GM10248 (cell line): ENCODE results near the gene CD109.

ENCODE experiments used
- CTCF ChIA-PET: fragments of 300-600 bp; sonication (Branson Sonifier 250); formaldehyde crosslinking; extraction: SDS; loops from one replicate; lab custom pipeline; 2021; ENCODE audit warnings: antibody characterized with exemption; lab: Yijun Ruan, JAX
- POLR2A ChIA-PET: fragments of 350-650 bp; sonication (Branson Sonifier 250); formaldehyde crosslinking; extraction: SDS; loops from one replicate; lab custom pipeline; 2020; ENCODE audit warnings: antibody characterized with exemption; lab: Yijun Ruan, JAX
- DNase-seq: peaks from one replicate; pipeline ENCODE4 v3.0.0; 2012; ENCODE audit errors: extremely low spot score
- TF ChIP-seq, protein P1 (sequence below): IDR thresholded peaks from 2 replicates; pipeline ENCODE4 v1.5.1; 2012; ENCODE audit warnings: mild to moderate bottlenecking, low read depth; ENCODE audit errors: extremely low read depth, missing control alignments, control extremely low read depth

The CD109 gene

DNA sequence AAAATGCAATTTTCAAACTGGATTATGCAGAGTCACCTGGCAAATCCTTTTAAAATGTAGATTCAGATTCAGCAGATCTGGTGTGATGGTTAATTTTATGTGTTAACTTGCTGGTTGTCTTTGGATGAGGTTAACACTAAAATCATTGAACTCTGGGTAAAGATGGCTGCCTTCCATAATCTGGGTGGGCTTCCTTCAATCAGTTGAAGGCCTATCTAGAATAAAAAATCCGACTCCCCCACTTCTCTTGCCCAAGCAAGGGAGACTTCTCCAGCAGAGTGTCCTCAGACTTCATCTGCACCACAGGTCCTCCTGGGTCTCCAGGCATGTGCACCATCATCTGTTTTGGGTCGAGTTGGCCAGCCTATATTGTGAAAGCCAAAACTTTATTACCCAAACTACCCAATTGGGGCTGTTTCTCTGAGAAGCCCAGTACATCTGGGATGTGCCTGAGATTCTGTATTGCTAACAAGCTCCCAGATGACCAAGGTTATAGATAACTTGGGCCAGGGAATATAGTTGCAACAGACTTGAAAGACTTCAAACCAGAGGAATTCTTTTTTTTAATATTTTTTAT, 40.6 kb upstream of the CD109 start:
- DNase-seq: no peak
- ChIA-PET CTCF (interaction anchor here (1.3 to 4.3 kb wide), 3 partner anchors 21 to 84 kb away, joined by 4 to 23 read pairs (median 18); no protein-coding TSS in a partner anchor), POLR2A (interaction anchor here (2.8 kb wide), 1 partner anchor 135 kb away, joined by 17 read pairs; the partner anchor contains the start of gene EEF1A1)
- TF ChIP-seq, protein P1, sequence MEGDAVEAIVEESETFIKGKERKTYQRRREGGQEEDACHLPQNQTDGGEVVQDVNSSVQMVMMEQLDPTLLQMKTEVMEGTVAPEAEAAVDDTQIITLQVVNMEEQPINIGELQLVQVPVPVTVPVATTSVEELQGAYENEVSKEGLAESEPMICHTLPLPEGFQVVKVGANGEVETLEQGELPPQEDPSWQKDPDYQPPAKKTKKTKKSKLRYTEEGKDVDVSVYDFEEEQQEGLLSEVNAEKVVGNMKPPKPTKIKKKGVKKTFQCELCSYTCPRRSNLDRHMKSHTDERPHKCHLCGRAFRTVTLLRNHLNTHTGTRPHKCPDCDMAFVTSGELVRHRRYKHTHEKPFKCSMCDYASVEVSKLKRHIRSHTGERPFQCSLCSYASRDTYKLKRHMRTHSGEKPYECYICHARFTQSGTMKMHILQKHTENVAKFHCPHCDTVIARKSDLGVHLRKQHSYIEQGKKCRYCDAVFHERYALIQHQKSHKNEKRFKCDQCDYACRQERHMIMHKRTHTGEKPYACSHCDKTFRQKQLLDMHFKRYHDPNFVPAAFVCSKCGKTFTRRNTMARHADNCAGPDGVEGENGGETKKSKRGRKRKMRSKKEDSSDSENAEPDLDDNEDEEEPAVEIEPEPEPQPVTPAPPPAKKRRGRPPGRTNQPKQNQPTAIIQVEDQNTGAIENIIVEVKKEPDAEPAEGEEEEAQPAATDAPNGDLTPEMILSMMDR: no peak

DNA sequence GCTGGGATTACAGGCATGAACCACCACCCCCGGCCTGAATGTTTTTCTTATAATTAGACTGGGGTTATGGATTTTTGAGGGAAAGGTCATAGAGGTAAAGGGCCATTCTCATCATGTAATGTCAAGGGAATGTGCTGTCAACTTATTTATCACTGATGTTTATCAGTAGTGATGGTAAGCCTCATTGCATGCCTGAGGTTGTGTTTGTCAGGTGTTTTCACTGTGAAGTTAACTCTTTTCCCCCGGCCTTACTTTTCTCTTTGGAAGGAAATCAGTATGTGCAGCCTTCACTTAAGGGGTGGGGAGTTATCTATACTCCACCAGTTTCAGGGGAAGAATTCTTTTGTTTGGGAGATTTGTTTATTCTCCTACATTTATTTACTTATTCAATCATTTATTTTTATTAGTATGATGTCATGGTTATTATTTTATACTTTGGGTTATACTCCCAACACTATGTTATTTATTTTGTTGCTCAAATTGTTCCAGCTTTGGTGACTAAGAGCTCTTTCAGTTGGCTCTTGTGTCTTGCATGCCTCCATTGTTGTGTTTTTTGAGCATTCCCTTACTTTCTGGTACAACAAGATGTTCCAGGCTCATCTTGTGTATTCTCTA, 39.4 kb upstream of the CD109 start:
- POLR2A ChIA-PET: no interaction called here
- TF ChIP-seq, protein P1: no peak
- CTCF ChIA-PET: interaction anchor here (1.1 kb wide), 1 partner anchor 16 kb away, joined by 3 read pairs; no protein-coding TSS in a partner anchor

DNA sequence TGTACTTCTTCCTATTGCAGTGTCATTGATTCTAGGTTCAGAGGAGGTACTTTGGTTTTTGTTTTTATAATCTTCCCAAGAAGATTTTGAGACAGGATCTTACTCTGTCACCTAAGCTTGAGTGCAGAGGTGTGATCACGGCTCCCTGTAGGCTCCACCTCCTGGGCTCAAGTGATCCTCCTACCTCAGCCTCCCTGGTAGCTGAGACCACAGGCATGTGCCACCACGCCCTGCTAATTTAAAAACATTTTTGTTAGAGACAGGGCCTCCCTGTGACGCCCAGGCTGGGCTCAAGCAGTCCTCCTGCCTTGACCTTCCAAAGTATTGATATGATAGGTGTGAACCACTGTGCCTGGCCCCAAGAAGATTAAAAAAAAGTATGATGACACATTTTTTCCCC, 38.8 kb upstream of the CD109 start:
- no peak for DNase-seq
- ChIA-PET POLR2A (no interaction called here), CTCF (interaction anchor here (1.1 kb wide), 1 partner anchor 15 kb away, joined by 3 read pairs; no protein-coding TSS in a partner anchor)
- TF ChIP-seq, protein P1: no peak

More for the DNA sequence above, 39.4 kb upstream of the CD109 start:
- DNase-seq: no peak

DNA sequence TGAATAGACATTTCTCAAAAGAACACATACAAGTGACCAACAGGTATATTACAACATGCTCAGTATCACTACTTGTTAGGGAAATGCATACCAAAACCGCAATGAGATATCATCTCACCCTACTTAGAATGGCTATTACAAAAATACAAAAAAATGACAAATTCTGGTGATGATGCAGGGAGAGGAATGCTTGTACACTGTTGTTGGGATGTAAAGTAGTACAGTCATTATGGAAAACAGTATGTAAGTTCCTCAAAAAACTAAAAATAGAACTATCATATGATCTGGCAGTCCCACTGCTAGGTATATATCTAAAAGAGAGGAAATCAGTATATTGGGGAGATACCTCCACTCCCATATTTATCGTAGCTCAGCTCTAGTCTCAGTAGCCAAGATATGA, 31.3 kb upstream of the CD109 start:
- no peak for DNase-seq
- CTCF ChIA-PET: interaction anchor here (1.6 to 4.5 kb wide), 3 partner anchors 11 to 15 kb away, joined by 3 to 31 read pairs (median 6); partner anchors contain the start of gene SLC17A5
- POLR2A ChIA-PET: no interaction called here
- TF ChIP-seq, protein P1: no peak

DNA sequence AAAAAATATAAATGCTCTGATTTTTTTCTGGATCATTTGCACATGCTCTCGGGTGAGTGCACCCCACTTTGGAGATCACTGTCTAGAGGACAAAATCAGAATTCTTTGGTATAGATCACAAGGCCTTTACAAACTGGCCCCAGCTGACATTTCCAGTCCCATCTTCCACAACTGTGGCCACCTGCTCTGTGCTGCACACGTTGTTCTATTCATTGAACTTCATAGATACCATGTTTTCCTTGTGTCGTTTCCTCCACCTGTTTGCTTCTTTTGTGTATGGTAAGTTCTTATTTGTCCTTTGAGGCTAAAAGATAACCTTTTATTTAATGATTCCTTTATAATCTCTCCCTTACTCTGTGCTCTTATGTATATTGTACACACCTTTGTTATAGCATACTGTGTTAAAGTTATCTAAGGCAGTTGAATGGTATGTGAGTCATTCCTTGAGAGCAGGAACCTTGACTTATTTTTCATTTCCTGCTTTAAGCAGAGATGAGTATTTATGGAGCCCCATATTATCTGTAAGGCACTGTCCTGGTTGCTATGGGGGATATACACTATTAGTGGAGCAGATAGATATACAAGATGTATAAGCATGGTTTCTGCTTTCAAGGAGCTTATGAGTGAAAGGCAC, 30.2 kb upstream of the CD109 start:
- no peak for DNase-seq
- CTCF ChIA-PET: interaction anchor here (0.6 to 4.5 kb wide), 5 partner anchors 10 to 68 kb away, joined by 3 to 31 read pairs (median 3); partner anchors contain the start of gene SLC17A5
- TF ChIP-seq, protein P1: no peak
- POLR2A ChIA-PET: interaction anchor here (0.6 kb wide), 1 partner anchor 1576 kb away, joined by 3 read pairs; no protein-coding TSS in a partner anchor

DNA sequence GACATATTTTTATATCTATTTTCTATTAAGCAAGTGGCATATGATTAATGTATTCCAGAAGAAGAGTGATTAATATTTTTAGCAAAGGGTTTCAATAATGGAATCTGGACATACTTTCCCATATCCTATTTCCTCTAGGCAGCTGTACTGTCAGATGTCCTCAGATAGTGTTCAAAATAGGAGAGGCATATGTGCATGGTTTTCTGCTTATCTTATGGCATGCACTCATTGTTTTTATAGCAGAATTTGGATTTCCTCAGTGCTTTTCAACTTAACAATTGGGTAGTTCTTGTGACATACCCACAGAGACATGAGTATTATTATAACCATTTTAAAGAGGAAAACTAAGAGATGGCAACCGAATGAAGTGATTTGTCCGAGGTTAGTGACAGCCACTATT, 29.6 kb upstream of the CD109 start:
- CTCF ChIA-PET: interaction anchor here (0.6 to 4.5 kb wide), 4 partner anchors 9 to 67 kb away, joined by 3 to 31 read pairs (median 4); no protein-coding TSS in a partner anchor
- POLR2A ChIA-PET: interaction anchor here (0.6 kb wide), 1 partner anchor 1575 kb away, joined by 3 read pairs; no protein-coding TSS in a partner anchor
- DNase-seq: no peak
- TF ChIP-seq, protein P1: no peak
